ENCODE measurements around the gene GALNT7. TPM values are rescaled to one million over a fixed set of nuclear protein-coding genes. Genes with fewer than 3 reads are reported as not detected.
"Not testable (repeated sequence)": the region's sequence is repeated elsewhere in the genome, so short reads cannot be mapped to it uniquely, and the experiment has no call there.

Gene GALNT7
- total and polyA plus RNA-seq, 10 of the 15 experiments (the other 5 are each of a cell fraction or from before 2014, with no cell fraction given) = 14.2 to 33.2 (median 28.9) TPM

DNA sequence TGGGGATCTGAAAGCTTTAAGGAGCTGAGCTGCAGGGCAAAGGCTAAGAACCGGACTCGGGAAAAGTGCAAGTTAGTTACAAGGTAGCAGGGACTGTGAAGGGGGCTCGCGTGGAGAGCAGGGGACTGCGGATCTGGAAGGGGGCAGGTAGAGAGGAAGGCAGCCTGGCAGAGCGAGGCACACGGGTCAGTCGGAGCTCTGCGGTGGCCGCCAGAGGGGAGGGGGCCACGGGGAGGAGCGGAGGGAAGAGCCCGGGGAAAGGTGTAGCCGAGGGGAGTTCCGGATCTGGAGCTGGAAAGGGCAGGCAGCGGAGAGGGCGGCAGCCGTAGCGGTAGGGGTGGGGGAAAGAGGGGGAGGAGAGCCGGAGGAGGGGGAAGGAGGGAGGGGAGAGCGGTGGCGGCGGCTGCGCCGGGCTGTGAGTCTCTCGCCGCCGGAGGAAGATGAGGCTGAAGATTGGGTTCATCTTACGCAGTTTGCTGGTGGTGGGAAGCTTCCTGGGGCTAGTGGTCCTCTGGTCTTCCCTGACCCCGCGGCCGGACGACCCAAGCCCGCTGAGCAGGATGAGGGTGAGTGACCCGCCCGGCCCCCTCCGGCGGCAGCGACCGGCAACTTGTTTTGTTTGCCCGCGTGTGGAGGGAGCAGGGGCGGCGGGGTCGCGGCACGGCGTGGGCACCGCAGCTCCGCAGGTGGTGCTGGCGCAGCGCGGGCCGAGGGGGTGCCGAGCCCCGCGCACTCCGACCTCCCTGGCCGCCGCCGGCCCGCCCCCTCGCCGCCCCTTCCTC, at the start of gene GALNT7 (continued):
- TF ChIP-seq, protein P1, sequence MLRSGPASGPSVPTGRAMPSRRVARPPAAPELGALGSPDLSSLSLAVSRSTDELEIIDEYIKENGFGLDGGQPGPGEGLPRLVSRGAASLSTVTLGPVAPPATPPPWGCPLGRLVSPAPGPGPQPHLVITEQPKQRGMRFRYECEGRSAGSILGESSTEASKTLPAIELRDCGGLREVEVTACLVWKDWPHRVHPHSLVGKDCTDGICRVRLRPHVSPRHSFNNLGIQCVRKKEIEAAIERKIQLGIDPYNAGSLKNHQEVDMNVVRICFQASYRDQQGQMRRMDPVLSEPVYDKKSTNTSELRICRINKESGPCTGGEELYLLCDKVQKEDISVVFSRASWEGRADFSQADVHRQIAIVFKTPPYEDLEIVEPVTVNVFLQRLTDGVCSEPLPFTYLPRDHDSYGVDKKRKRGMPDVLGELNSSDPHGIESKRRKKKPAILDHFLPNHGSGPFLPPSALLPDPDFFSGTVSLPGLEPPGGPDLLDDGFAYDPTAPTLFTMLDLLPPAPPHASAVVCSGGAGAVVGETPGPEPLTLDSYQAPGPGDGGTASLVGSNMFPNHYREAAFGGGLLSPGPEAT (IDR thresholded peaks at IDR 0.05; ENCODE audit: low read depth) = peak; percentile 65; the same call in 1 of the 2 replicates
- 0 out of 2 replicates have a peak, but pooled peaks have one; percentile 77 for TF ChIP-seq HDGF (IDR thresholded peaks at IDR 0.05)
- TF ChIP-seq IKZF1 (conservative IDR thresholded peaks at IDR 0.05) = peak; percentile 40
- TF ChIP-seq NFYB (IDR thresholded peaks at IDR 0.05; ENCODE audit: insufficient read depth, low read depth, low read length) = no peak
- TF ChIP-seq EGR1 (IDR thresholded peaks at IDR 0.05; ENCODE audit: borderline replicate concordance in 1 of 2, low read depth in 2 of 2, low read length in 2 of 2) = peak in 1 of 2 experiments; percentile 27; a peak in 1 of 3 replicates
- peak; percentile 81 for TF ChIP-seq EED (IDR thresholded peaks at IDR 0.05; ENCODE audit: low read depth)
- TF ChIP-seq POLR2A (IDR thresholded peaks at IDR 0.05; ENCODE audit: low read depth, low read length) = peak; percentile 66
- TF ChIP-seq, protein P2, sequence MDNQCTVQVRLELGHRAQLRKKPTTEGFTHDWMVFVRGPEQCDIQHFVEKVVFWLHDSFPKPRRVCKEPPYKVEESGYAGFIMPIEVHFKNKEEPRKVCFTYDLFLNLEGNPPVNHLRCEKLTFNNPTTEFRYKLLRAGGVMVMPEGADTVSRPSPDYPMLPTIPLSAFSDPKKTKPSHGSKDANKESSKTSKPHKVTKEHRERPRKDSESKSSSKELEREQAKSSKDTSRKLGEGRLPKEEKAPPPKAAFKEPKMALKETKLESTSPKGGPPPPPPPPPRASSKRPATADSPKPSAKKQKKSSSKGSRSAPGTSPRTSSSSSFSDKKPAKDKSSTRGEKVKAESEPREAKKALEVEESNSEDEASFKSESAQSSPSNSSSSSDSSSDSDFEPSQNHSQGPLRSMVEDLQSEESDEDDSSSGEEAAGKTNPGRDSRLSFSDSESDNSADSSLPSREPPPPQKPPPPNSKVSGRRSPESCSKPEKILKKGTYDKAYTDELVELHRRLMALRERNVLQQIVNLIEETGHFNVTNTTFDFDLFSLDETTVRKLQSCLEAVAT (IDR thresholded peaks at IDR 0.05) = peak; percentile 70; the same call in 1 of the 2 replicates
- peak; percentile 83 for TF ChIP-seq NBN (IDR thresholded peaks at IDR 0.05)
- 0 out of 2 replicates have a peak, but pooled peaks have one; percentile 40 for TF ChIP-seq SMAD5 (IDR thresholded peaks at IDR 0.05; ENCODE audit: low read depth)
- TF ChIP-seq SMARCA5 (IDR thresholded peaks at IDR 0.05) = no peak
- TF ChIP-seq RAD51 (IDR thresholded peaks at IDR 0.05) = no peak
- TF ChIP-seq PML (IDR thresholded peaks at IDR 0.05; ENCODE audit: low read length) = peak; percentile 28; the same call in 1 of the 2 replicates
- TF ChIP-seq ZNF274 (IDR thresholded peaks at IDR 0.05; ENCODE audit: insufficient read depth, insufficient read length) = no peak
- TF ChIP-seq SP1 (IDR thresholded peaks at IDR 0.05; ENCODE audit: low read depth, low read length) = peak; percentile 5
- peak; percentile 74 to 80; a peak in 3 of 4 replicates for TF ChIP-seq IKZF2 (IDR thresholded peaks at IDR 0.05)

DNA sequence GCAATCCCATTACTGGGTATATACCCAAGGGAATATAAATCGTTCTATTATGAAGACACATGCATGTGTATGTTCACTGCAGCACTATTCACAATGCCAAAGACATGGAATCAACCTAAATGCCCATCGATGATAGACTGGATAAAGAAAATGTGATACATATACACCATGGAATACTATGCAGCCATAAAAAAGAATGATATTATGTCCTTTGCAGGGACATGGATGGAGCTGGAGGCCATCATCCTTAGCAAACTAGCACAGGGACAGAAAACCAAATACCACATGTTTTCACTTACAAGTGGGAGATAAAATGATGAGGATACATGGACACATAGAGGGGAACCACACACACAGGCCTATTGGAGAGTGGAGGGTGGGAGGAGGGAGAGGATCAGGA, 49.8 kb upstream of the GALNT7 start:
- SMC1A ChIA-PET (ENCODE audit: uncharacterized antibody, unreplicated experiment); H4K20me1 ChIP-seq (ENCODE audit: control insufficient read depth, insufficient read depth); FAIRE-seq; CTCF ChIA-PET; H3K4me1 ChIP-seq (ENCODE audit: control insufficient read depth, insufficient read depth, low read length); H2AFZ ChIP-seq (ENCODE audit: control insufficient read depth, low read depth, low read length); POLR2A ChIA-PET; BruUV-seq (replicated peaks); intact Hi-C loops (cut with micrococcal nuclease; ENCODE audit: unreplicated experiment); H3K4me2 ChIP-seq (ENCODE audit: control insufficient read depth, insufficient read depth); H3K9me3 ChIP-seq (replicated peaks; ENCODE audit: control insufficient read depth, insufficient read depth, low read length); H3K27ac ChIP-seq (ENCODE audit: control insufficient read depth, insufficient read depth); ATAC-seq; H3K27me3 ChIP-seq (replicated peaks in 1 of 2; ENCODE audit: control insufficient read depth in 2 of 2, insufficient read depth in 2 of 2, low read length in 1 of 2); H3K4me3 ChIP-seq; DNase-seq (ENCODE audit: low read depth, low spot score); H3K36me3 ChIP-seq (ENCODE audit: control insufficient read depth in 2 of 2, insufficient read depth in 2 of 2, low read length in 1 of 2); in situ Hi-C loops (cut with MboI); RAD21 ChIA-PET (ENCODE audit: unreplicated experiment); H3K9ac ChIP-seq (ENCODE audit: control insufficient read depth, insufficient read depth, low read length); H3K79me2 ChIP-seq (ENCODE audit: control insufficient read depth, insufficient read depth, low read length): not testable (repeated sequence)
- WGBS (ENCODE audit: insufficient coverage, insufficient replicate concordance, low lambda C conversion rate, missing lambda C conversion rate) = 89% methylated on average over 2 of the region's 2 CpGs

Measured in GM12878 (cell line).